K562 (cell line): ENCODE measurements around the gene TMEM87B. TPM values are rescaled to one million over a fixed set of nuclear protein-coding genes. Genes with fewer than 3 reads are reported as not detected.

Source experiments
- ATAC-seq: fragments of 200-7000 bp; cut with Tn5 transposase; 3 replicates; pipeline ENCODE4 v1.9.1; 2020; ENCODE audit warnings: moderate library complexity
- BruUV-seq: library from RNA; stranded (reverse); fragments of 400-500 nt; replicated peaks from 2 replicates; lab custom pipeline; 2021; lab: Mats Ljungman, UMichigan
- CTCF ChIA-PET: fragments of 300-600 bp; formaldehyde crosslinking; extraction: SDS; loops from one replicate; lab custom pipeline; 2021; ENCODE audit warnings: low intra/inter-chr PET ratio; lab: Yijun Ruan, JAX
- POLR2A ChIA-PET: fragments of 300-600, 350-650 bp; sonication (Branson Sonifier 250); formaldehyde crosslinking; extraction: SDS; loops from one replicate; lab custom pipeline; 2021; ENCODE audit warnings: antibody characterized with exemption, inconsistent platforms; lab: Yijun Ruan, JAX
- DNase-seq, 4 experiments: peaks; one replicate each; pipeline versions ENCODE4 v3.0.0 to v3.0.0-alpha.2; 2011 to 2018; ENCODE audit warnings: low spot score in 3 of 4, mixed read lengths in 3 of 4; ENCODE audit errors: extremely low read depth in 1 of 4
- FAIRE-seq: peaks from 2 replicates; lab custom pipeline; 2011; peaks lifted over from hg19 to GRCh38; lab: Jason Lieb, UNC
- H2AFZ ChIP-seq: 2 replicates; pipeline ENCODE4 v1.6.0; 2011; ENCODE audit warnings: low read depth, low read length, control low read depth, inconsistent platforms
- H3K27ac ChIP-seq: fragments of 200-600 bp; 3 replicates; pipeline ENCODE4 v1.8.0; 2011; ENCODE audit warnings: low read depth, mild to moderate bottlenecking, control low read depth, inconsistent platforms, low read length, moderate library complexity, mixed read lengths; ENCODE audit errors: extremely low read depth
- H3K27me3 ChIP-seq, 2 experiments: fragments of 300-600 bp in 1 of 2; 2 replicates in 1 of 2; 3 replicates in 1 of 2; pipeline versions ENCODE4 v1.6.0 to v1.8.0; 2011; ENCODE audit warnings: inconsistent platforms in 2 of 2, low read length in 2 of 2, mild to moderate bottlenecking in 1 of 2, mixed read lengths in 1 of 2, moderate library complexity in 1 of 2; ENCODE audit not compliant: control insufficient read depth in 2 of 2, insufficient read depth in 2 of 2
- H3K36me3 ChIP-seq: fragments of 300-600 bp; 3 replicates; pipeline ENCODE4 v1.8.0; 2011; ENCODE audit warnings: mild to moderate bottlenecking, low read length, inconsistent platforms; ENCODE audit not compliant: control insufficient read depth, insufficient read depth
- H3K4me1 ChIP-seq, 2 experiments: fragments of 200-600 bp in 1 of 2; replicated peaks in 1 of 2; 2 replicates in 1 of 2; 3 replicates in 1 of 2; pipeline versions ENCODE4 v1.5.1 to v1.8.0; 2011; ENCODE audit warnings: inconsistent platforms in 2 of 2, low read length in 2 of 2, mild to moderate bottlenecking in 1 of 2, mixed read lengths in 1 of 2, moderate library complexity in 1 of 2; ENCODE audit not compliant: control insufficient read depth in 2 of 2, insufficient read depth in 2 of 2
- H3K4me2 ChIP-seq: 2 replicates; pipeline ENCODE4 v1.6.1; 2011; ENCODE audit warnings: low read length, control low read depth, inconsistent platforms, mixed read lengths; ENCODE audit not compliant: insufficient read depth
- H3K4me3 ChIP-seq: fragments of 200-600 bp; sonication (generic), shearing (Covaris generic); 2 replicates; pipeline ENCODE4 v1.5.1; 2016; ENCODE audit warnings: control low read depth, inconsistent platforms
- H3K79me2 ChIP-seq: fragments of 200-600 bp; 3 replicates; pipeline ENCODE4 v1.8.0; 2011; ENCODE audit warnings: low read length, inconsistent platforms; ENCODE audit not compliant: control insufficient read depth, insufficient read depth
- H3K9ac ChIP-seq, 2 experiments: 2 replicates each; pipeline versions ENCODE4 v1.6.0 to v1.6.1; 2011; ENCODE audit warnings: low read depth in 2 of 2, low read length in 2 of 2, control low read depth in 1 of 2, inconsistent platforms in 1 of 2, mild to moderate bottlenecking in 1 of 2, mixed read lengths in 1 of 2; ENCODE audit not compliant: insufficient read depth in 1 of 2
- H3K9me1 ChIP-seq: one replicate; pipeline ENCODE4 v1.6.0; 2011; ENCODE audit warnings: inconsistent platforms, mild to moderate bottlenecking, low read length, moderate library complexity; ENCODE audit not compliant: control insufficient read depth, insufficient read depth
- H3K9me3 ChIP-seq: replicated peaks from 2 replicates; pipeline ENCODE4 v1.5.1; 2011; ENCODE audit warnings: low read depth, low read length, inconsistent platforms; ENCODE audit not compliant: control insufficient read depth, insufficient read depth
- H4K20me1 ChIP-seq: replicated peaks from 2 replicates; pipeline ENCODE4 v1.6.1; 2011; ENCODE audit warnings: low read length, inconsistent platforms, mixed read lengths; ENCODE audit not compliant: control insufficient read depth, insufficient read depth
- ARID2 ChIP-seq: fragments of 450-650 bp; IDR thresholded peaks from 2 replicates; pipeline ENCODE4 v1.6.1; 2017; ENCODE audit warnings: antibody characterized with exemption, mild to moderate bottlenecking
- CTBP1 ChIP-seq: fragments of 450-650 bp; IDR thresholded peaks from 2 replicates; pipeline ENCODE4 v1.6.1; 2016; ENCODE audit warnings: borderline replicate concordance
- DACH1 ChIP-seq: fragments of 450-650 bp; IDR thresholded peaks from 2 replicates; pipeline ENCODE4 v1.6.1; 2018; ENCODE audit not compliant: partially characterized antibody
- FIP1L1 ChIP-seq: fragments of 200-400 bp; formaldehyde crosslinking; IDR thresholded peaks from 2 replicates; pipeline ENCODE4 v1.6.1; 2018; ENCODE audit warnings: mild to moderate bottlenecking, low read depth, low read length; ENCODE audit not compliant: poor library complexity, severe bottlenecking
- MEIS2 ChIP-seq: fragments of 450-650 bp; IDR thresholded peaks from 2 replicates; pipeline ENCODE4 v1.6.1; 2014; ENCODE audit warnings: mild to moderate bottlenecking; ENCODE audit not compliant: partially characterized antibody
- PML ChIP-seq: IDR thresholded peaks from 2 replicates; pipeline ENCODE4 v1.6.1; 2012; ENCODE audit warnings: low read length, inconsistent platforms
- U2AF2 ChIP-seq: fragments of 200-400 bp; formaldehyde crosslinking; optimal IDR thresholded peaks from 2 replicates; pipeline ENCODE3; 2017; ENCODE audit warnings: low read depth, mild to moderate bottlenecking, low read length
- ZFP1 ChIP-seq: fragments of 450-650 bp; formaldehyde crosslinking; IDR thresholded peaks from 2 replicates; pipeline ENCODE4 v1.4.0; 2020; ENCODE audit warnings: mild to moderate bottlenecking, mixed read lengths
- ZNF282 ChIP-seq: sonication (generic); formaldehyde crosslinking; IDR thresholded peaks from 2 replicates; pipeline ENCODE4 v1.8.1; 2023; ENCODE audit warnings: missing genetic modification reagents
- ZNF766 ChIP-seq: fragments of 200-800 bp; sonication (Bioruptor generic); conservative IDR thresholded peaks from 2 replicates; pipeline ENCODE4 v1.6.1; 2016; ENCODE audit warnings: missing genetic modification characterization, missing compliant biosample characterization
- WGBS: fragments of 100-300 bp; shearing (Covaris generic); methylation state at CpG from one replicate; pipeline ENCODE4 v1.1.6; 2016; ENCODE audit warnings: low coverage, mixed read lengths; ENCODE audit not compliant: insufficient coverage; ENCODE audit errors: missing lambda C conversion rate; 5-methylcytosine and 5-hydroxymethylcytosine counted together
- in situ Hi-C: fragments of 300-500 bp; cut with MboI; formaldehyde crosslinking; loops from 4 replicates; pipeline ENCODE4 v1.15.0; 2018; ENCODE audit warnings: inconsistent platforms, mixed read lengths
- intact Hi-C: fragments of 100-400 bp; cut with micrococcal nuclease; formaldehyde crosslinking; loops from 2 replicates; pipeline ENCODE4 v1.14.2; 2022
- polyA plus RNA-seq, 8 experiments: library from polyadenylated mRNA; depleted of rRNA in 4 of 8; stranded (reverse) in 5 of 8; unstranded in 3 of 8; fragments of >200 nt; fragmentation: Nextera tagmentation in 2 of 8; fragmentation: Illumina TruSeq in 1 of 8; extraction: Ambion mirVana in 2 of 8; extraction: Trizol in 1 of 8; gene quantifications; 2 replicates each; pipeline versions ENCODE4 v1.2.1 to v1.2.3, GENCODE V29; 2011 to 2014; ENCODE audit warnings: inconsistent platforms in 1 of 8, missing spikeins in 1 of 8
- total RNA-seq, 7 experiments: library from RNA; depleted of rRNA in 6 of 7; stranded (reverse); fragments of >200 nt in 6 of 7; fragmentation: Illumina TruSeq in 2 of 7; extraction: Trizol in 2 of 7; gene quantifications; 2 replicates each; pipeline versions ENCODE4 v1.2.1 to v1.2.3, GENCODE V29; 2011 to 2021; ENCODE audit warnings: low replicate concordance in 1 of 7

The TMEM87B gene
- total and polyA plus RNA-seq, 9 of the 15 experiments (the other 6 are each of a cell fraction or from before 2014, with no cell fraction given): 3.7 to 17.1 (median 11.0) TPM

- ChIA-PET CTCF (no interaction called here), POLR2A (interaction anchor here (1.0 to 1.2 kb wide), 2 partner anchors 10 to 113 kb away, joined by 4 to 5 read pairs; no protein-coding TSS in a partner anchor)
- H3K9me1 ChIP-seq: no peaks in the 10 kb centered on the region
- H3K4me2 ChIP-seq: peak overlapping the region; percentile 27; the same call in 1 of the 2 replicates
- H4K20me1 ChIP-seq: no peaks in the 10 kb centered on the region
- DNase-seq (no peak), ATAC-seq (peak; percentile 61), FAIRE-seq (no peak)
- no peak overlapping the region for H3K27ac ChIP-seq
- H3K4me3 ChIP-seq: no peak overlapping the region
- TF ChIP-seq ZNF766 (CRISPR knock-in tag): peak; percentile 75; the same call in 1 of the 2 replicates
- peak; percentile 39; the same call in 1 of the 2 replicates for TF ChIP-seq CTBP1
- no peak for TF ChIP-seq DACH1
- peak; percentile 16 for TF ChIP-seq MEIS2
- no TSS peak for BruUV-seq
- H2AFZ ChIP-seq: peak overlapping the region; percentile 60
- no peaks in the 10 kb centered on the region; a peak in 2 of 5 replicates for H3K27me3 ChIP-seq
- no peaks in the 10 kb centered on the region for H3K9me3 ChIP-seq
- WGBS: 9% methylated on average over 10 of the region's 10 CpGs
- no peaks in the 10 kb centered on the region for H3K79me2 ChIP-seq
- H3K36me3 ChIP-seq: no peaks in the 10 kb centered on the region
- in situ Hi-C loops: no loop called here
- intact Hi-C loops: no loop called here
- H3K4me1 ChIP-seq: peaks cover 0 to 9% of the 10 kb centered on the region in 2 experiments; a peak in 3 of 5 replicates
- peak overlapping the region in 1 of 2 experiments; percentile 60; a peak in 1 of 4 replicates for H3K9ac ChIP-seq
Measured at GRCh38 chr2:112010751-112011150, 44.3 kb upstream of the TMEM87B start.

GRCh38 chr2:112012556-112012955 lies 42.5 kb upstream of the TMEM87B start:
- 27% methylated on average over 5 of the region's 5 CpGs for WGBS
- ChIA-PET POLR2A (interaction anchor here (0.5 to 0.8 kb wide), 2 partner anchors 130 to 139 kb away, joined by 3 to 4 read pairs; no protein-coding TSS in a partner anchor), CTCF (no interaction called here)
- no peaks in the 10 kb centered on the region for H4K20me1 ChIP-seq
- H3K79me2 ChIP-seq: no peaks in the 10 kb centered on the region
- no peaks in the 10 kb centered on the region for H3K9me1 ChIP-seq
- H3K27me3 ChIP-seq: no peaks in the 10 kb centered on the region; a peak in 3 of 5 replicates
- H3K9me3 ChIP-seq: no peaks in the 10 kb centered on the region
- no peak overlapping the region for H3K4me2 ChIP-seq
- H3K36me3 ChIP-seq: no peaks in the 10 kb centered on the region
- FAIRE-seq (no peak), ATAC-seq (no peak), DNase-seq (no peak)
- no peak overlapping the region for H3K9ac ChIP-seq
- no peak overlapping the region for H3K27ac ChIP-seq
- peaks cover 0 to 9% of the 10 kb centered on the region in 2 experiments; a peak in 3 of 5 replicates for H3K4me1 ChIP-seq
- BruUV-seq: no TSS peak
- in situ Hi-C loops: no loop called here
- H2AFZ ChIP-seq: no peak overlapping the region
- TF ChIP-seq PML (no peak), ARID2 (no peak), FIP1L1 (no peak), ZFP1 (CRISPR knock-in tag) (no peak), U2AF2 (no peak), ZNF282 (CRISPR knock-in tag) (no peak)
- intact Hi-C loops: no loop called here
- H3K4me3 ChIP-seq: no peak overlapping the region
